Measurements from ENCODE around the gene HBB. TPM values are rescaled to one million over a fixed set of nuclear protein-coding genes. Genes with fewer than 3 reads are reported as not detected.

HBB gene
- total and polyA plus RNA-seq, 4 donors, result 5.7 to 3,950 (median 50.2) TPM

DNA sequence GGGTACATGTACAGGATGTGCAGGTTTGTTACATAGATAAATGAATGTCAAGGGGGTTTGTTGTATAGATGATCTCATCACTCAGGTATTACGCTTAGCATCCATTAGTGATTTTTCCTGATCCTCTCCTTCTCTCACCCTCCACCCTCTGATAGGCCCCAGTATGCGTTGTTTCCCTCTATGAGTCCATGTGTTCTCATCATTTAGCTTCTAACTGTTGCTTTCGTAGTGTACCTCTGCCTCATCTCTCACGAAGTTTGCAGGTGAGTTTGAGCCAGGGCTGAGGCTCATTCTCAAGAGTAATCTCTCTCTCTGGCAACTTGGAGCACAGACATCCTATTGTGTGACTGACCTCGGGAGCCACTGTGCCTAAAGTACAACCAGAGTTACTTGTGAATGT lies 47.5 kb upstream of the HBB start:
- Histone ChIP-seq H3K4me3 (ENCODE audit: low read depth in 1 of 3, low read length in 3 of 3) (no peak overlapping the region), H3K9me3 (ENCODE audit: control insufficient read depth in 4 of 4, low read length in 3 of 4) (no peaks in the 10 kb centered on the region), H3K36me3 (ENCODE audit: control insufficient read depth in 4 of 4, insufficient read depth in 3 of 4, low read depth in 1 of 4, low read length in 3 of 4) (no peaks in the 10 kb centered on the region), H3K4me1 (ENCODE audit: control insufficient read depth in 4 of 4, insufficient read depth in 4 of 4, low read length in 3 of 4) (no peaks in the 10 kb centered on the region), H3K9ac (ENCODE audit: low read depth in 1 of 2, low read length in 2 of 2) (no peak overlapping the region), H3K27me3 (ENCODE audit: control insufficient read depth in 4 of 4, insufficient read depth in 4 of 4, low read length in 3 of 4) (peaks cover 0 to 3% (median 0%) of the 10 kb centered on the region in 4 donors), H3K27ac (ENCODE audit: low read depth in 1 of 2, low read length in 2 of 2) (no peak overlapping the region)
- TF ChIP-seq TAF1 (conservative IDR thresholded peaks at IDR 0.05), result no peak
- no peak for TF ChIP-seq RAD21 (IDR thresholded peaks at IDR 0.05)
- TF ChIP-seq HNF4A (conservative IDR thresholded peaks at IDR 0.05), result no peak
- TF ChIP-seq FOXA2 (IDR thresholded peaks at IDR 0.05), result no peak
- WGBS, result 76% methylated on average over 5 of the region's 5 CpGs
- DNase-seq (ENCODE audit: low spot score), result no peak

DNA sequence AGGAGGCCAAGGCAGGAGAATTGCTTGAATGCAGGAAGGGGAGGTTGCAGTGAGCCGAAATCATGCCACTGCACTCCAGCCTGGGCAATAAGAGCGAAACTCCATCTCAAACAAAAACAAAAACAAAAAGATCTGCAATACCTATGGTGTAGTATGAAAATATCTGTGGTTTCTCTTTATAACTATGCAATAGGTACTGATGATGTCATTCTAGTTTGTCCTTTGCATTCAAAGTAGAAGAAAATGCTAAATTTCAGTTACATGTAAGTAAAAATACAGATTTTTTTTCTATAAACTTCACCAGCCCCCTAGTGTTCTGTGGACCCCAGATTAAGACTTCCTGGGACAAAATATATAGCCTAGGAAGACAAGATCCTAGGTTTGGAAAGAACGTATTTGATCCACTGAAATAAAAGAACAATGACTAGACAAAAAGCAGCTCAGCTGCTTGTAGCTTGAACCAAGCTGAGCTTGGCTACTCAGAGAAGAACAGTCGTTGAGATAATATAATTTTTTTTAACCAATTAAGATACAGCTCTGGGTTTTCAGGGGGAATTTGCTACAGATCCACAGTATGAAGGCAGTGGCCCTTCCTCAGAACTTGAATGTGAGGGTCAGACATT lies 45.6 kb upstream of the HBB start:
- no peak overlapping the region for H3K4me3 ChIP-seq (ENCODE audit: low read depth in 1 of 3, low read length in 3 of 3)
- H3K9ac ChIP-seq (ENCODE audit: low read depth in 1 of 2, low read length in 2 of 2), result no peak overlapping the region
- H3K36me3 ChIP-seq (ENCODE audit: control insufficient read depth in 4 of 4, insufficient read depth in 3 of 4, low read depth in 1 of 4, low read length in 3 of 4), result no peaks in the 10 kb centered on the region
- no peak for DNase-seq (ENCODE audit: low spot score)
- H3K4me1 ChIP-seq (ENCODE audit: control insufficient read depth in 4 of 4, insufficient read depth in 4 of 4, low read length in 3 of 4), result no peaks in the 10 kb centered on the region
- H3K27me3 ChIP-seq (ENCODE audit: control insufficient read depth in 4 of 4, insufficient read depth in 4 of 4, low read length in 3 of 4), result peaks cover 0 to 6% (median 0%) of the 10 kb centered on the region in 4 donors
- no peak overlapping the region for H3K27ac ChIP-seq (ENCODE audit: low read depth in 1 of 2, low read length in 2 of 2)
- WGBS, result 67% methylated on average over 4 of the region's 4 CpGs
- no peak for TF ChIP-seq HNF4A (conservative IDR thresholded peaks at IDR 0.05)
- TF ChIP-seq, protein P1, sequence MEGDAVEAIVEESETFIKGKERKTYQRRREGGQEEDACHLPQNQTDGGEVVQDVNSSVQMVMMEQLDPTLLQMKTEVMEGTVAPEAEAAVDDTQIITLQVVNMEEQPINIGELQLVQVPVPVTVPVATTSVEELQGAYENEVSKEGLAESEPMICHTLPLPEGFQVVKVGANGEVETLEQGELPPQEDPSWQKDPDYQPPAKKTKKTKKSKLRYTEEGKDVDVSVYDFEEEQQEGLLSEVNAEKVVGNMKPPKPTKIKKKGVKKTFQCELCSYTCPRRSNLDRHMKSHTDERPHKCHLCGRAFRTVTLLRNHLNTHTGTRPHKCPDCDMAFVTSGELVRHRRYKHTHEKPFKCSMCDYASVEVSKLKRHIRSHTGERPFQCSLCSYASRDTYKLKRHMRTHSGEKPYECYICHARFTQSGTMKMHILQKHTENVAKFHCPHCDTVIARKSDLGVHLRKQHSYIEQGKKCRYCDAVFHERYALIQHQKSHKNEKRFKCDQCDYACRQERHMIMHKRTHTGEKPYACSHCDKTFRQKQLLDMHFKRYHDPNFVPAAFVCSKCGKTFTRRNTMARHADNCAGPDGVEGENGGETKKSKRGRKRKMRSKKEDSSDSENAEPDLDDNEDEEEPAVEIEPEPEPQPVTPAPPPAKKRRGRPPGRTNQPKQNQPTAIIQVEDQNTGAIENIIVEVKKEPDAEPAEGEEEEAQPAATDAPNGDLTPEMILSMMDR (IDR thresholded peaks at IDR 0.05; ENCODE audit: low read depth, low read length, missing input control), result no peak
- TF ChIP-seq, protein P2, sequence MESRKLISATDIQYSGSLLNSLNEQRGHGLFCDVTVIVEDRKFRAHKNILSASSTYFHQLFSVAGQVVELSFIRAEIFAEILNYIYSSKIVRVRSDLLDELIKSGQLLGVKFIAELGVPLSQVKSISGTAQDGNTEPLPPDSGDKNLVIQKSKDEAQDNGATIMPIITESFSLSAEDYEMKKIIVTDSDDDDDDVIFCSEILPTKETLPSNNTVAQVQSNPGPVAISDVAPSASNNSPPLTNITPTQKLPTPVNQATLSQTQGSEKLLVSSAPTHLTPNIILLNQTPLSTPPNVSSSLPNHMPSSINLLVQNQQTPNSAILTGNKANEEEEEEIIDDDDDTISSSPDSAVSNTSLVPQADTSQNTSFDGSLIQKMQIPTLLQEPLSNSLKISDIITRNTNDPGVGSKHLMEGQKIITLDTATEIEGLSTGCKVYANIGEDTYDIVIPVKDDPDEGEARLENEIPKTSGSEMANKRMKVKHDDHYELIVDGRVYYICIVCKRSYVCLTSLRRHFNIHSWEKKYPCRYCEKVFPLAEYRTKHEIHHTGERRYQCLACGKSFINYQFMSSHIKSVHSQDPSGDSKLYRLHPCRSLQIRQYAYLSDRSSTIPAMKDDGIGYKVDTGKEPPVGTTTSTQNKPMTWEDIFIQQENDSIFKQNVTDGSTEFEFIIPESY (IDR thresholded peaks at IDR 0.05), result no peak
- TF ChIP-seq YY1 (IDR thresholded peaks at IDR 0.05), result no peak
- no peak for TF ChIP-seq FOXA2 (IDR thresholded peaks at IDR 0.05)
- no peak for TF ChIP-seq SP1 (IDR thresholded peaks at IDR 0.05)
- no peaks in the 10 kb centered on the region for H3K9me3 ChIP-seq (ENCODE audit: control insufficient read depth in 4 of 4, low read length in 3 of 4)

DNA sequence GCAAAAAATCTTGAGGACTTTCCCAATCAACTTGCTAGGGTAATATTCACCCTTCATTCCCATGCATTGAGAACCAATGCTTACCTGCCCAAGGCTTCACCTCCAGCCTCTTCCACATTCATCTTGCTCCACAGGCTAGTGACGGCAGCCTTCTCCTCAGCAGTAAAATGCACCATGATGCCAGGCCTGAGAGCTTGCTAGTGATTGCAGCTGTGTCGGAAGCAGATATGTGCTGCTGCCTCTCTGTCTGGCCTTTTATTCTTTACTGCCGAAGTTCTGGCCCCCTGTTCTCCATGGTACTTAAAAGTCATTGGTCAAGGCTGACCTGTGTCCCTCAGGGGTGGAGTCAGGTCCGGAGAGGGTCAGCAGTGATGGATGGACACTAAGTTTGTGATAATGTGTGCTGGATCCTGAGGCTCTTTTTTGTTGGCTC lies 42.9 kb upstream of the HBB start, which contains the start of gene HBE1:
Gene HBE1 (minus strand): TSS at position 231 of the 433 bp plus-strand sequence. CDS start 55 bp downstream, at position 176.
- peaks cover 0 to 6% (median 0%) of the 10 kb centered on the region in 4 donors for H3K27me3 ChIP-seq (ENCODE audit: control insufficient read depth in 4 of 4, insufficient read depth in 4 of 4, low read length in 3 of 4)
- no peak within 1 kb of the TSS for H3K9ac ChIP-seq (ENCODE audit: low read depth in 1 of 2, low read length in 2 of 2)
- H3K4me1 ChIP-seq (ENCODE audit: control insufficient read depth in 4 of 4, insufficient read depth in 4 of 4, low read length in 3 of 4), result no peaks in the 10 kb centered on the region
- no peak for DNase-seq (ENCODE audit: low spot score)
- no peaks in the 10 kb centered on the region for H3K9me3 ChIP-seq (ENCODE audit: control insufficient read depth in 4 of 4, low read length in 3 of 4)
- no peak within 1 kb of the TSS for H3K27ac ChIP-seq (ENCODE audit: low read depth in 1 of 2, low read length in 2 of 2)
- no peaks in the 10 kb centered on the region for H3K36me3 ChIP-seq (ENCODE audit: control insufficient read depth in 4 of 4, insufficient read depth in 3 of 4, low read depth in 1 of 4, low read length in 3 of 4)
- H3K4me3 ChIP-seq (ENCODE audit: low read depth in 1 of 3, low read length in 3 of 3), result no peak within 1 kb of the TSS
- WGBS, result 67% methylated on average over 4 of the region's 4 CpGs
- TF ChIP-seq, protein P1 (IDR thresholded peaks at IDR 0.05; ENCODE audit: low read depth, low read length, missing input control), result no peak
- TF ChIP-seq EGR1 (IDR thresholded peaks at IDR 0.05; ENCODE audit: low read depth in 2 of 2) (no peak), HNF4G (IDR thresholded peaks at IDR 0.05) (no peak), SP1 (IDR thresholded peaks at IDR 0.05) (no peak), RXRA (IDR thresholded peaks at IDR 0.05) (no peak), GABPA (IDR thresholded peaks at IDR 0.05 in 1 of 2, conservative IDR thresholded peaks at IDR 0.05 in 1 of 2) (no peak), FOXA2 (IDR thresholded peaks at IDR 0.05) (no peak), HNF4A (conservative IDR thresholded peaks at IDR 0.05) (no peak), RAD21 (IDR thresholded peaks at IDR 0.05) (no peak)
- TF ChIP-seq, protein P3, sequence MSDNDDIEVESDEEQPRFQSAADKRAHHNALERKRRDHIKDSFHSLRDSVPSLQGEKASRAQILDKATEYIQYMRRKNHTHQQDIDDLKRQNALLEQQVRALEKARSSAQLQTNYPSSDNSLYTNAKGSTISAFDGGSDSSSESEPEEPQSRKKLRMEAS (IDR thresholded peaks at IDR 0.05), result no peak
- TF ChIP-seq, protein P4, sequence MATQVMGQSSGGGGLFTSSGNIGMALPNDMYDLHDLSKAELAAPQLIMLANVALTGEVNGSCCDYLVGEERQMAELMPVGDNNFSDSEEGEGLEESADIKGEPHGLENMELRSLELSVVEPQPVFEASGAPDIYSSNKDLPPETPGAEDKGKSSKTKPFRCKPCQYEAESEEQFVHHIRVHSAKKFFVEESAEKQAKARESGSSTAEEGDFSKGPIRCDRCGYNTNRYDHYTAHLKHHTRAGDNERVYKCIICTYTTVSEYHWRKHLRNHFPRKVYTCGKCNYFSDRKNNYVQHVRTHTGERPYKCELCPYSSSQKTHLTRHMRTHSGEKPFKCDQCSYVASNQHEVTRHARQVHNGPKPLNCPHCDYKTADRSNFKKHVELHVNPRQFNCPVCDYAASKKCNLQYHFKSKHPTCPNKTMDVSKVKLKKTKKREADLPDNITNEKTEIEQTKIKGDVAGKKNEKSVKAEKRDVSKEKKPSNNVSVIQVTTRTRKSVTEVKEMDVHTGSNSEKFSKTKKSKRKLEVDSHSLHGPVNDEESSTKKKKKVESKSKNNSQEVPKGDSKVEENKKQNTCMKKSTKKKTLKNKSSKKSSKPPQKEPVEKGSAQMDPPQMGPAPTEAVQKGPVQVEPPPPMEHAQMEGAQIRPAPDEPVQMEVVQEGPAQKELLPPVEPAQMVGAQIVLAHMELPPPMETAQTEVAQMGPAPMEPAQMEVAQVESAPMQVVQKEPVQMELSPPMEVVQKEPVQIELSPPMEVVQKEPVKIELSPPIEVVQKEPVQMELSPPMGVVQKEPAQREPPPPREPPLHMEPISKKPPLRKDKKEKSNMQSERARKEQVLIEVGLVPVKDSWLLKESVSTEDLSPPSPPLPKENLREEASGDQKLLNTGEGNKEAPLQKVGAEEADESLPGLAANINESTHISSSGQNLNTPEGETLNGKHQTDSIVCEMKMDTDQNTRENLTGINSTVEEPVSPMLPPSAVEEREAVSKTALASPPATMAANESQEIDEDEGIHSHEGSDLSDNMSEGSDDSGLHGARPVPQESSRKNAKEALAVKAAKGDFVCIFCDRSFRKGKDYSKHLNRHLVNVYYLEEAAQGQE (IDR thresholded peaks at IDR 0.05), result no peak
- TF ChIP-seq, protein P2 (IDR thresholded peaks at IDR 0.05), result no peak

Data from liver (tissue), 9 donors.